Measurements from ENCODE around the gene FAM167B.

DNA sequence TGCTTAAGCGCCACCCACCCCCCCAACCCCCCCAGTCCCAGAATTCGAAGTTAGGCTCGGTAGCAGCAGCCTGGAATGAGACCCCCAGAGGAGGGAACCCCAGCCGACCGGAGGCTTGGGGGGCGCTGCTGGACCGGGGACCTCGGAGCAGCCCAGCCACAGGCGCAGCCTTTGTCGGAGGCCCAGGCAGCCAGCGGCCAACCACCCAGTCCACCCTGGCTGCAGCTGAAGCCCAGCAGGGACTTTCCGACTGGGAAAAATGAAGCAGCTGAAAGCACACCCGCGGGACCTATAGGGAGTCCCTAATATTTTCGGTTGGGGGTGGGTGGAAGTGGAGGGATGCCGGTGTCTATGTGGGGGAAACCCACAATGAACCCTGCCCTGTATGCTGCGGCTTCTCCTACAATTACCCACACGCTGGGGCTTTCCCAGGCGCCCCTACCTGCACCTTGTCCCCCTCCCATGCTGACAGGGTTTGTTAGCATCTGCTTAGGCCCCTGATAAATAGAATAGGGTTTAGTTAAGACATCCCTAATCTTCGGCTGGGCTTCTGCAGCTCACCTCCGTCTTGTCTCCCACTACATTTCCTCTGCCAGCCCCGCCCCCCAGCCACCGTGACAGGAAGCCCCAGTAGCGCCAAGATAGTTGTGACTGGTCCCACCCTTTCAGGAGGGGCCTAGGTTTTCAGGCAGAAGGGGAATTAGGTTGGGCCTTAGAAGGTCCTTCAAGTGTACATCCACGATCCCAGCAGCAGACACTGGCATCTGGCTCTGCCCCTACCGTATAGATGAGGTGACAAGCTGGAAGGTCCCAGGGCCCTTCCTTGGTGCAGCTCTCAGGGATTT, 45.8 kb upstream of the FAM167B start:
- TF ChIP-seq, protein P1, sequence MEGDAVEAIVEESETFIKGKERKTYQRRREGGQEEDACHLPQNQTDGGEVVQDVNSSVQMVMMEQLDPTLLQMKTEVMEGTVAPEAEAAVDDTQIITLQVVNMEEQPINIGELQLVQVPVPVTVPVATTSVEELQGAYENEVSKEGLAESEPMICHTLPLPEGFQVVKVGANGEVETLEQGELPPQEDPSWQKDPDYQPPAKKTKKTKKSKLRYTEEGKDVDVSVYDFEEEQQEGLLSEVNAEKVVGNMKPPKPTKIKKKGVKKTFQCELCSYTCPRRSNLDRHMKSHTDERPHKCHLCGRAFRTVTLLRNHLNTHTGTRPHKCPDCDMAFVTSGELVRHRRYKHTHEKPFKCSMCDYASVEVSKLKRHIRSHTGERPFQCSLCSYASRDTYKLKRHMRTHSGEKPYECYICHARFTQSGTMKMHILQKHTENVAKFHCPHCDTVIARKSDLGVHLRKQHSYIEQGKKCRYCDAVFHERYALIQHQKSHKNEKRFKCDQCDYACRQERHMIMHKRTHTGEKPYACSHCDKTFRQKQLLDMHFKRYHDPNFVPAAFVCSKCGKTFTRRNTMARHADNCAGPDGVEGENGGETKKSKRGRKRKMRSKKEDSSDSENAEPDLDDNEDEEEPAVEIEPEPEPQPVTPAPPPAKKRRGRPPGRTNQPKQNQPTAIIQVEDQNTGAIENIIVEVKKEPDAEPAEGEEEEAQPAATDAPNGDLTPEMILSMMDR (optimal IDR thresholded peaks at IDR 0.05 in 1 of 3, IDR thresholded peaks at IDR 0.05 in 1 of 3, conservative IDR thresholded peaks at IDR 0.05 in 1 of 3; ENCODE audit: extremely low read depth in 1 of 3, insufficient read depth in 2 of 3, low read length in 3 of 3), result no peak
- TF ChIP-seq EZH2 (IDR thresholded peaks at IDR 0.05; ENCODE audit: low read length), result no peak
